Right atrium auricular region (tissue), 2 donors: ENCODE data around the gene NCCRP1. TPM values are rescaled to one million over a fixed set of nuclear protein-coding genes. Genes with fewer than 3 reads are reported as not detected.

Experiments used
- DNase-seq: peaks from one replicate; pipeline ENCODE4 v3.0.0-alpha.2; 2019; ENCODE audit warnings: low spot score
- H3K27ac ChIP-seq, 2 donors: fragments of 200-600 bp; sonication (generic); 1 replicate in 1 of 2; 2 replicates in 1 of 2; pipeline ENCODE4 v1.5.1; 2016 to 2019
- H3K27me3 ChIP-seq, 2 donors: fragments of 200-600 bp; sonication (generic); one replicate each; pipeline versions ENCODE4 v1.5.1 to v1.6.0; 2017 to 2019
- H3K36me3 ChIP-seq: fragments of 200-600 bp; sonication (generic); one replicate; pipeline ENCODE4 v1.5.1; 2016
- H3K4me1 ChIP-seq, 2 donors: fragments of 200-600 bp; sonication (generic); one replicate each; pipeline versions ENCODE4 v1.5.1 to v1.6.0; 2017 to 2019
- H3K4me3 ChIP-seq, 2 donors: fragments of 200-600 bp; sonication (generic); 1 replicate in 1 of 2; 2 replicates in 1 of 2; pipeline ENCODE4 v1.5.1; 2017 to 2019; ENCODE audit warnings: mild to moderate bottlenecking in 1 of 2, moderate library complexity in 1 of 2
- H3K9me3 ChIP-seq, 2 donors: fragments of 200-600 bp; sonication (generic); one replicate each; pipeline ENCODE4 v1.5.1; 2019
- CTCF ChIP-seq, 2 donors: fragments of 200-600 bp; sonication (generic); IDR thresholded peaks; one replicate each; pipeline ENCODE4 v1.5.1; 2019; ENCODE audit warnings: antibody characterized with exemption in 2 of 2
- total RNA-seq, 2 donors: library from RNA; depleted of rRNA; stranded (reverse); fragments of >200 nt; gene quantifications; one replicate each; pipeline ENCODE4 v1.1.0, GENCODE V29; 2016

Gene NCCRP1
- total RNA-seq, 2 donors from 2014 or later: not detected

GRCh38 chr19:39230096-39230764, 33.5 kb downstream of the NCCRP1 start:
- DNase-seq: no peak
- H3K9me3 ChIP-seq: no peaks in the 10 kb centered on the region
- no peaks in the 10 kb centered on the region for H3K27me3 ChIP-seq
- TF ChIP-seq CTCF (IDR thresholded peaks at IDR 0.05): no peak
- H3K36me3 ChIP-seq: no peaks in the 10 kb centered on the region
- no peak overlapping the region for H3K27ac ChIP-seq
- H3K4me1 ChIP-seq: no peaks in the 10 kb centered on the region
- no peak overlapping the region for H3K4me3 ChIP-seq

- no peaks in the 10 kb centered on the region for H3K36me3 ChIP-seq
- no peaks in the 10 kb centered on the region for H3K4me1 ChIP-seq
- no peak for DNase-seq
- no peaks in the 10 kb centered on the region for H3K9me3 ChIP-seq
- no peak overlapping the region for H3K4me3 ChIP-seq
- TF ChIP-seq CTCF (IDR thresholded peaks at IDR 0.05): no peak
- H3K27ac ChIP-seq: no peak overlapping the region
- H3K27me3 ChIP-seq: no peaks in the 10 kb centered on the region
These were observed 35.9 kb downstream of the NCCRP1 start for GRCh38 chr19:39232708-39233107.

GRCh38 chr19:39236527-39236926, 39.8 kb downstream of the NCCRP1 start:
- Histone ChIP-seq H3K4me3 (no peak overlapping the region), H3K27ac (no peak overlapping the region), H3K27me3 (no peaks in the 10 kb centered on the region), H3K4me1 (no peaks in the 10 kb centered on the region), H3K9me3 (no peaks in the 10 kb centered on the region), H3K36me3 (no peaks in the 10 kb centered on the region)
- no peak for TF ChIP-seq CTCF (IDR thresholded peaks at IDR 0.05)
- no peak for DNase-seq

GRCh38 chr19:39237200-39238184, 40.7 kb downstream of the NCCRP1 start:
- H3K27me3 ChIP-seq: no peaks in the 10 kb centered on the region
- H3K36me3 ChIP-seq: no peaks in the 10 kb centered on the region
- H3K9me3 ChIP-seq: no peaks in the 10 kb centered on the region
- no peak for TF ChIP-seq CTCF (IDR thresholded peaks at IDR 0.05)
- DNase-seq: no peak
- H3K4me3 ChIP-seq: no peak overlapping the region
- no peaks in the 10 kb centered on the region for H3K4me1 ChIP-seq
- H3K27ac ChIP-seq: no peak overlapping the region

- no peaks in the 10 kb centered on the region for H3K27me3 ChIP-seq
These were observed 41.4 kb downstream of the NCCRP1 start for GRCh38 chr19:39238209-39238608.

More at GRCh38 chr19:39238209-39238608, 41.4 kb downstream of the NCCRP1 start:
- no peak overlapping the region for H3K4me3 ChIP-seq
- DNase-seq: no peak
- H3K9me3 ChIP-seq: no peaks in the 10 kb centered on the region
- no peaks in the 10 kb centered on the region for H3K4me1 ChIP-seq
- no peak for TF ChIP-seq CTCF (IDR thresholded peaks at IDR 0.05)
- no peaks in the 10 kb centered on the region for H3K36me3 ChIP-seq
- no peak overlapping the region for H3K27ac ChIP-seq
